ENCODE data around the gene GET4. TPM values are rescaled to one million over a fixed set of nuclear protein-coding genes. Genes with fewer than 3 reads are reported as not detected.
A peak's percentile ranks its signal among the peaks of the same experiment; 100 is the strongest.

The GET4 gene
- total and polyA plus RNA-seq, 9 donors = 26.6 to 50.2 (median 41.1) TPM

GRCh38 chr7:927031-927671, 50.8 kb downstream of the GET4 start:
- Histone ChIP-seq H3K36me3 (ENCODE audit: control insufficient read depth, insufficient read depth, low read length) (no peaks in the 10 kb centered on the region), H3K4me1 (ENCODE audit: control insufficient read depth, insufficient read depth, low read length) (peaks cover 34% of the 10 kb centered on the region), H3K9me3 (replicated peaks; ENCODE audit: control insufficient read depth, low read depth, low read length) (no peaks in the 10 kb centered on the region), H3K27me3 (ENCODE audit: control insufficient read depth, insufficient read depth, low read length) (no peaks in the 10 kb centered on the region), H3K27ac (ENCODE audit: low read length) (no peak overlapping the region), H3K4me3 (ENCODE audit: low read length) (no peak overlapping the region)
- DNase-seq = no peak
- 70% methylated on average over 20 of the region's 21 CpGs for WGBS (ENCODE audit: insufficient coverage)

DNA sequence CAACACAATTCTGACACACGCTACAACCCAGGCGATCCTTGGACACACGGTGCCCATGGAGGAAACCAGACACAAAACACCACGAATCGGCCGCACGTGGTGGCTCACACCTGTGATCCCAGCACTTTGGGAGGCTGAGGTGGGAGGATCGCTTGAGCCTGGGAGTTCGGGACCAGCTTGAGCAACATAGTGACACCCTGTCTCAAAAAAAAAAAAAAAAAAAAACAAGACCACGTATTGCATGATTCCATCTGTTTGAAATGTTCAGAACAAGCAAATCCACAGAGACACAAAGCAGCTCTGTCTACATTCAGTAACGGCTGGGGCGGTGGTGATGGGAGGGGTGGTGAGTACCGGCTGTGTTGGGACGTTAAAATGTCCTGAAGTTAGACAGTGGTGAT, 53.0 kb downstream of the GET4 start:
- Histone ChIP-seq H3K27ac (ENCODE audit: low read length) (no peak overlapping the region), H3K27me3 (ENCODE audit: control insufficient read depth, insufficient read depth, low read length) (no peaks in the 10 kb centered on the region), H3K4me3 (ENCODE audit: low read length) (no peak overlapping the region), H3K9me3 (replicated peaks; ENCODE audit: control insufficient read depth, low read depth, low read length) (no peaks in the 10 kb centered on the region), H3K36me3 (ENCODE audit: control insufficient read depth, insufficient read depth, low read length) (no peaks in the 10 kb centered on the region), H3K4me1 (ENCODE audit: control insufficient read depth, insufficient read depth, low read length) (peaks cover 20% of the 10 kb centered on the region)
- WGBS (ENCODE audit: insufficient coverage) = 26% methylated on average over 4 of the region's 14 CpGs
- DNase-seq = peak; percentile 58

GRCh38 chr7:930975-931758, 54.8 kb downstream of the GET4 start:
- no peaks in the 10 kb centered on the region for H3K36me3 ChIP-seq (ENCODE audit: control insufficient read depth, insufficient read depth, low read length)
- H3K4me1 ChIP-seq (ENCODE audit: control insufficient read depth, insufficient read depth, low read length) = peaks cover 12% of the 10 kb centered on the region
- WGBS (ENCODE audit: insufficient coverage) = 50% methylated on average over 19 of the region's 29 CpGs
- no peak for DNase-seq
- H3K4me3 ChIP-seq (ENCODE audit: low read length) = no peak overlapping the region
- no peak overlapping the region for H3K27ac ChIP-seq (ENCODE audit: low read length)
- H3K9me3 ChIP-seq (replicated peaks; ENCODE audit: control insufficient read depth, low read depth, low read length) = no peaks in the 10 kb centered on the region
- peaks cover 2% of the 10 kb centered on the region for H3K27me3 ChIP-seq (ENCODE audit: control insufficient read depth, insufficient read depth, low read length)

GRCh38 chr7:931871-932650, 55.7 kb downstream of the GET4 start:
- no peaks in the 10 kb centered on the region for H3K36me3 ChIP-seq (ENCODE audit: control insufficient read depth, insufficient read depth, low read length)
- DNase-seq = no peak
- H3K27me3 ChIP-seq (ENCODE audit: control insufficient read depth, insufficient read depth, low read length) = peaks cover 2% of the 10 kb centered on the region
- H3K27ac ChIP-seq (ENCODE audit: low read length) = no peak overlapping the region
- H3K9me3 ChIP-seq (replicated peaks; ENCODE audit: control insufficient read depth, low read depth, low read length) = no peaks in the 10 kb centered on the region
- peaks cover 12% of the 10 kb centered on the region for H3K4me1 ChIP-seq (ENCODE audit: control insufficient read depth, insufficient read depth, low read length)
- H3K4me3 ChIP-seq (ENCODE audit: low read length) = no peak overlapping the region
- 81% methylated on average over 20 of the region's 21 CpGs for WGBS (ENCODE audit: insufficient coverage)

- H3K4me3 ChIP-seq (ENCODE audit: low read length) = no peak overlapping the region
- H3K27me3 ChIP-seq (ENCODE audit: control insufficient read depth, insufficient read depth, low read length) = peaks cover 2% of the 10 kb centered on the region
- peaks cover 12% of the 10 kb centered on the region for H3K4me1 ChIP-seq (ENCODE audit: control insufficient read depth, insufficient read depth, low read length)
- DNase-seq = no peak
- no peaks in the 10 kb centered on the region for H3K36me3 ChIP-seq (ENCODE audit: control insufficient read depth, insufficient read depth, low read length)
- no peaks in the 10 kb centered on the region for H3K9me3 ChIP-seq (replicated peaks; ENCODE audit: control insufficient read depth, low read depth, low read length)
- WGBS (ENCODE audit: insufficient coverage) = 88% methylated on average over 8 of the region's 11 CpGs
- H3K27ac ChIP-seq (ENCODE audit: low read length) = no peak overlapping the region
Observed at GRCh38 chr7:932651-932975, 56.3 kb downstream of the GET4 start.

GRCh38 chr7:934469-935163, 58.3 kb downstream of the GET4 start:
- H3K36me3 ChIP-seq (ENCODE audit: control insufficient read depth, insufficient read depth, low read length) = no peaks in the 10 kb centered on the region
- no peak overlapping the region for H3K4me3 ChIP-seq (ENCODE audit: low read length)
- H3K27ac ChIP-seq (ENCODE audit: low read length) = no peak overlapping the region
- H3K4me1 ChIP-seq (ENCODE audit: control insufficient read depth, insufficient read depth, low read length) = no peaks in the 10 kb centered on the region
- H3K9me3 ChIP-seq (replicated peaks; ENCODE audit: control insufficient read depth, low read depth, low read length) = no peaks in the 10 kb centered on the region
- peaks cover 2% of the 10 kb centered on the region for H3K27me3 ChIP-seq (ENCODE audit: control insufficient read depth, insufficient read depth, low read length)
- no peak for DNase-seq
- 79% methylated on average over 28 of the region's 34 CpGs for WGBS (ENCODE audit: insufficient coverage)

- WGBS (ENCODE audit: insufficient coverage) = 62% methylated on average over 38 of the region's 46 CpGs
- no peak overlapping the region for H3K4me3 ChIP-seq (ENCODE audit: low read length)
- H3K27ac ChIP-seq (ENCODE audit: low read length) = no peak overlapping the region
- H3K9me3 ChIP-seq (replicated peaks; ENCODE audit: control insufficient read depth, low read depth, low read length) = peaks cover 2% of the 10 kb centered on the region
- H3K4me1 ChIP-seq (ENCODE audit: control insufficient read depth, insufficient read depth, low read length) = no peaks in the 10 kb centered on the region
- H3K36me3 ChIP-seq (ENCODE audit: control insufficient read depth, insufficient read depth, low read length) = no peaks in the 10 kb centered on the region
- no peak for DNase-seq
- peaks cover 2% of the 10 kb centered on the region for H3K27me3 ChIP-seq (ENCODE audit: control insufficient read depth, insufficient read depth, low read length)
Observed at GRCh38 chr7:935164-935873, 59.0 kb downstream of the GET4 start.

DNA sequence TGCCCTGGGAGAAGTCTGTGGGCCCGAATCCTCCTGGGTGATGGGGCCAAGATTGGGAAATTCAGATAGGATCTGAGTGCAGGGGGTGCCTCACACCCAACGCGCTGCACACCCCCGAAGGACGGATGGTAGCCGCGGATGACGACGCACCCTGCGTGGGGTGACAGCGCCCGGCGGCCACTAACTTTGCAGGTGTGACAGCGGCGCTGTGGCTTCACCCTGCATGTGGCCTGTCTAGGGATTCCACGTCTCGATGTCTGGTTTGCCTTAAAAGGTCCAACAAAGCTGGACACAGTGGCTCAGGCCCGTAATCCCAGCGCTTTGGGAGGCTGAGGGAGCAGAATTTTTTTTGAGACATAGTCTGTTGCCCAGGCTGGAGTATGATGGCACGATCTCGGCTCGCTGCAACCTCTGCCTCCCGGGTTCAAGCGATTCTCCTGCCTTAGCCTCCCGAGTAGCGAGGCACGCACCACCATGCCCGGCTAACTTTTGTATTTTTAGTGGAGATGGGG, 59.6 kb downstream of the GET4 start:
- Histone ChIP-seq H3K4me3 (ENCODE audit: low read length) (no peak overlapping the region), H3K36me3 (ENCODE audit: control insufficient read depth, insufficient read depth, low read length) (no peaks in the 10 kb centered on the region), H3K27ac (ENCODE audit: low read length) (no peak overlapping the region), H3K9me3 (replicated peaks; ENCODE audit: control insufficient read depth, low read depth, low read length) (peaks cover 5% of the 10 kb centered on the region), H3K4me1 (ENCODE audit: control insufficient read depth, insufficient read depth, low read length) (no peaks in the 10 kb centered on the region), H3K27me3 (ENCODE audit: control insufficient read depth, insufficient read depth, low read length) (peaks cover 2% of the 10 kb centered on the region)
- 92% methylated on average over 27 of the region's 28 CpGs for WGBS (ENCODE audit: insufficient coverage)
- no peak for DNase-seq

- H3K27ac ChIP-seq (ENCODE audit: low read length) = no peak overlapping the region
- no peaks in the 10 kb centered on the region for H3K4me1 ChIP-seq (ENCODE audit: control insufficient read depth, insufficient read depth, low read length)
- H3K27me3 ChIP-seq (ENCODE audit: control insufficient read depth, insufficient read depth, low read length) = peaks cover 2% of the 10 kb centered on the region
- H3K4me3 ChIP-seq (ENCODE audit: low read length) = no peak overlapping the region
- peaks cover 5% of the 10 kb centered on the region for H3K9me3 ChIP-seq (replicated peaks; ENCODE audit: control insufficient read depth, low read depth, low read length)
- H3K36me3 ChIP-seq (ENCODE audit: control insufficient read depth, insufficient read depth, low read length) = no peaks in the 10 kb centered on the region
- no peak for DNase-seq
- WGBS (ENCODE audit: insufficient coverage) = 82% methylated on average over 16 of the region's 22 CpGs
Observed at GRCh38 chr7:936386-937054, 60.2 kb downstream of the GET4 start.
